ENCODE measurements around the gene CRLF2. TPM values are rescaled to one million over a fixed set of nuclear protein-coding genes. Genes with fewer than 3 reads are reported as not detected.

The CRLF2 gene
- total RNA-seq, 1 experiment from 2014 or later: 0.34 TPM

- intact Hi-C loops (cut with micrococcal nuclease): no loop called here
- no peaks in the 10 kb centered on the region for H3K9me2 ChIP-seq (ENCODE audit: insufficient read depth)
- H3K79me2 ChIP-seq (ENCODE audit: insufficient read depth, low read length): no peaks in the 10 kb centered on the region
- H3K27me3 ChIP-seq (ENCODE audit: insufficient read depth, low read length): no peaks in the 10 kb centered on the region
- no peak overlapping the region for H3K27ac ChIP-seq (ENCODE audit: low read depth, low read length)
- no peak overlapping the region for H3K4me2 ChIP-seq (ENCODE audit: low read length)
- ChIA-PET POLR2A (no interaction called here), CTCF (no interaction called here), RAD21 (ENCODE audit: low non-redundant PET in 1 of 2, low total read pairs in 2 of 2, uncharacterized antibody in 2 of 2, unreplicated experiment in 2 of 2) (no interaction called here)
- no peak overlapping the region for H3K4me3 ChIP-seq (replicated peaks in 1 of 2; ENCODE audit: low read depth in 1 of 2, low read length in 2 of 2)
- no peaks in the 10 kb centered on the region for H3K36me3 ChIP-seq (ENCODE audit: control insufficient read depth in 1 of 2, insufficient read depth in 2 of 2, low read length in 2 of 2)
- no peak for TF ChIP-seq EZH2 (IDR thresholded peaks at IDR 0.05)
- no peak for TF ChIP-seq FOSL1 (IDR thresholded peaks at IDR 0.05; ENCODE audit: low read depth)
- TF ChIP-seq, protein P1, sequence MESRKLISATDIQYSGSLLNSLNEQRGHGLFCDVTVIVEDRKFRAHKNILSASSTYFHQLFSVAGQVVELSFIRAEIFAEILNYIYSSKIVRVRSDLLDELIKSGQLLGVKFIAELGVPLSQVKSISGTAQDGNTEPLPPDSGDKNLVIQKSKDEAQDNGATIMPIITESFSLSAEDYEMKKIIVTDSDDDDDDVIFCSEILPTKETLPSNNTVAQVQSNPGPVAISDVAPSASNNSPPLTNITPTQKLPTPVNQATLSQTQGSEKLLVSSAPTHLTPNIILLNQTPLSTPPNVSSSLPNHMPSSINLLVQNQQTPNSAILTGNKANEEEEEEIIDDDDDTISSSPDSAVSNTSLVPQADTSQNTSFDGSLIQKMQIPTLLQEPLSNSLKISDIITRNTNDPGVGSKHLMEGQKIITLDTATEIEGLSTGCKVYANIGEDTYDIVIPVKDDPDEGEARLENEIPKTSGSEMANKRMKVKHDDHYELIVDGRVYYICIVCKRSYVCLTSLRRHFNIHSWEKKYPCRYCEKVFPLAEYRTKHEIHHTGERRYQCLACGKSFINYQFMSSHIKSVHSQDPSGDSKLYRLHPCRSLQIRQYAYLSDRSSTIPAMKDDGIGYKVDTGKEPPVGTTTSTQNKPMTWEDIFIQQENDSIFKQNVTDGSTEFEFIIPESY (IDR thresholded peaks at IDR 0.05; ENCODE audit: extremely low read depth, insufficient replicate concordance, low read length): no peak
- TF ChIP-seq TCF7L2 (IDR thresholded peaks at IDR 0.05; ENCODE audit: borderline replicate concordance, extremely low read depth, insufficient read depth, insufficient read length): no peak
- TF ChIP-seq CBX3 (IDR thresholded peaks at IDR 0.05; ENCODE audit: low read depth): no peak
- no peak for TF ChIP-seq JUND (IDR thresholded peaks at IDR 0.05)
- TF ChIP-seq ATF3 (IDR thresholded peaks at IDR 0.05): no peak
- no peak for TF ChIP-seq CEBPB (IDR thresholded peaks at IDR 0.05; ENCODE audit: low read depth)
- no peak for TF ChIP-seq EZH2phosphoT487 (IDR thresholded peaks at IDR 0.05; ENCODE audit: borderline replicate concordance)
- TF ChIP-seq POLR2AphosphoS5 (IDR thresholded peaks at IDR 0.05; ENCODE audit: low read depth, low read length): no peak
- TF ChIP-seq ZFX (IDR thresholded peaks at IDR 0.05): no peak
- DNase-seq (ENCODE audit: low read depth, low spot score) (no peak), ATAC-seq (no peak)
- no TSS peak for BruUV-seq (replicated peaks)
- no peak overlapping the region for H3K9ac ChIP-seq (ENCODE audit: low read length)
- H2AFZ ChIP-seq (ENCODE audit: low read depth, low read length, poor library complexity, severe bottlenecking): no peak overlapping the region
- H3K4me1 ChIP-seq (ENCODE audit: control insufficient read depth in 1 of 2, insufficient read depth in 2 of 2, low read length in 2 of 2): peaks cover 0 to 5% of the 10 kb centered on the region in 2 experiments; a peak in 3 of 4 replicates
- no peaks in the 10 kb centered on the region for H4K20me1 ChIP-seq (ENCODE audit: insufficient read depth)
- H3K9me3 ChIP-seq (ENCODE audit: control insufficient read depth in 1 of 2, insufficient read depth in 1 of 2, low read depth in 1 of 2, low read length in 2 of 2): no peaks in the 10 kb centered on the region
These were observed 1.5 kb upstream of the CRLF2 start for GRCh38 chrX:1213971-1214370.
